HEK293 (cell line): ENCODE results near the gene SPAM1.

Experiments
- CTCF ChIA-PET: fragments of 350-600 bp; formaldehyde crosslinking; extraction: SDS; loops from one replicate; lab custom pipeline; 2021; ENCODE audit warnings: antibody characterized with exemption; lab: Yijun Ruan, JAX
- POLR2A ChIA-PET: fragments of 300-600 bp; formaldehyde crosslinking; extraction: SDS; loops from one replicate; lab custom pipeline; 2020; ENCODE audit warnings: antibody characterized with exemption, inconsistent platforms; lab: Yijun Ruan, JAX
- H3K27ac ChIP-seq: fragments of 200-500 bp; sonication (Bioruptor generic); 2 replicates; pipeline ENCODE4 v1.5.1; 2014; ENCODE audit warnings: low read depth, low read length, control low read depth, inconsistent platforms; ENCODE audit errors: extremely low read depth
- H3K36me3 ChIP-seq, 2 experiments: fragments of 200-500 bp in 1 of 2; sonication (Bioruptor generic) in 1 of 2; 1 replicate in 1 of 2; 2 replicates in 1 of 2; pipeline ENCODE4 v1.5.1; 2014 to 2017; ENCODE audit warnings: inconsistent platforms in 2 of 2, low read length in 2 of 2; ENCODE audit not compliant: control insufficient read depth in 2 of 2, insufficient read depth in 1 of 2
- H3K4me1 ChIP-seq: fragments of 200-500 bp; sonication (Bioruptor generic); 2 replicates; pipeline ENCODE4 v1.5.1; 2014; ENCODE audit warnings: mild to moderate bottlenecking, low read length, inconsistent platforms; ENCODE audit not compliant: control insufficient read depth, insufficient read depth
- H3K4me3 ChIP-seq: 2 replicates; pipeline ENCODE4 v1.5.1; 2011; ENCODE audit warnings: low read depth, mild to moderate bottlenecking, control low read depth, low read length, moderate library complexity
- H3K9me3 ChIP-seq: fragments of 200-500 bp; sonication (Bioruptor generic); 2 replicates; pipeline ENCODE4 v1.5.1; 2014; ENCODE audit warnings: low read depth, low read length, inconsistent platforms; ENCODE audit not compliant: control insufficient read depth, insufficient read depth
- EGR2 ChIP-seq: fragments of 450-650 bp; formaldehyde crosslinking; IDR thresholded peaks from 2 replicates; pipeline ENCODE4 v1.5.1; 2016; ENCODE audit warnings: low read depth, missing biosample characterization, missing genetic modification characterization
- GFI1B ChIP-seq: fragments of 450-650 bp; formaldehyde crosslinking; IDR thresholded peaks from 2 replicates; pipeline ENCODE4 v1.5.1; 2016; ENCODE audit warnings: missing biosample characterization, missing genetic modification characterization
- INSM2 ChIP-seq: fragments of 450-650 bp; formaldehyde crosslinking; IDR thresholded peaks from 2 replicates; pipeline ENCODE4 v1.5.1; 2016; ENCODE audit warnings: missing biosample characterization, missing genetic modification characterization
- KLF10 ChIP-seq: fragments of 450-650 bp; IDR thresholded peaks from 2 replicates; pipeline ENCODE4 v1.5.1; 2018; ENCODE audit warnings: missing biosample characterization, mild to moderate bottlenecking, missing genetic modification characterization
- OSR2 ChIP-seq: fragments of 450-650 bp; formaldehyde crosslinking; IDR thresholded peaks from 2 replicates; pipeline ENCODE4 v1.5.1; 2016; ENCODE audit warnings: missing biosample characterization, missing genetic modification characterization
- PRDM10 ChIP-seq: fragments of 450-650 bp; formaldehyde crosslinking; IDR thresholded peaks from 2 replicates; pipeline ENCODE4 v1.5.1; 2016; ENCODE audit warnings: missing biosample characterization, missing genetic modification characterization
- ZBTB10 ChIP-seq: fragments of 450-650 bp; formaldehyde crosslinking; IDR thresholded peaks from 2 replicates; pipeline ENCODE4 v1.5.1; 2016; ENCODE audit warnings: missing biosample characterization, missing genetic modification characterization
- ZBTB6 ChIP-seq: fragments of 450-650 bp; formaldehyde crosslinking; IDR thresholded peaks from 2 replicates; pipeline ENCODE4 v1.5.1; 2017; ENCODE audit warnings: missing biosample characterization, missing genetic modification characterization
- ZFHX2 ChIP-seq: fragments of 450-650 bp; formaldehyde crosslinking; conservative IDR thresholded peaks from 2 replicates; pipeline ENCODE4 v1.5.1; 2016; ENCODE audit warnings: missing biosample characterization, missing genetic modification characterization
- ZNF10 ChIP-seq: fragments of 450-650 bp; formaldehyde crosslinking; IDR thresholded peaks from 2 replicates; pipeline ENCODE4 v1.5.1; 2017; ENCODE audit warnings: missing biosample characterization, missing genetic modification characterization
- ZNF114 ChIP-seq: fragments of 450-650 bp; formaldehyde crosslinking; IDR thresholded peaks from 2 replicates; pipeline ENCODE4 v1.5.0; 2017; ENCODE audit warnings: missing biosample characterization, missing genetic modification characterization
- ZNF133 ChIP-seq: fragments of 450-650 bp; formaldehyde crosslinking; IDR thresholded peaks from 2 replicates; pipeline ENCODE4 v1.5.1; 2016; ENCODE audit warnings: missing biosample characterization, missing genetic modification characterization
- ZNF157 ChIP-seq: fragments of 450-650 bp; formaldehyde crosslinking; IDR thresholded peaks from 2 replicates; pipeline ENCODE4 v1.5.1; 2016; ENCODE audit warnings: missing biosample characterization, missing genetic modification characterization
- ZNF19 ChIP-seq: fragments of 450-650 bp; formaldehyde crosslinking; IDR thresholded peaks from 2 replicates; pipeline ENCODE4; 2016; ENCODE audit warnings: missing biosample characterization, missing genetic modification characterization, low read depth
- ZNF623 ChIP-seq: fragments of 450-650 bp; formaldehyde crosslinking; IDR thresholded peaks from 2 replicates; pipeline ENCODE4 v1.5.1; 2016; ENCODE audit warnings: missing biosample characterization, missing genetic modification characterization
- ZNF704 ChIP-seq: fragments of 450-650 bp; formaldehyde crosslinking; IDR thresholded peaks from 2 replicates; pipeline ENCODE4 v1.5.1; 2016; ENCODE audit warnings: missing biosample characterization, missing genetic modification characterization
- ZNF768 ChIP-seq: fragments of 450-650 bp; formaldehyde crosslinking; IDR thresholded peaks from 2 replicates; pipeline ENCODE4 v1.5.1; 2018; ENCODE audit warnings: missing biosample characterization, mild to moderate bottlenecking, missing genetic modification characterization

SPAM1 gene

GRCh38 chr7:123948136-123948535 lies 23.1 kb downstream of the SPAM1 start (continued):
- TF ChIP-seq ZBTB10: no peak
- TF ChIP-seq, all 188 proteins: peak for 0

- POLR2A ChIA-PET: no interaction called here
- CTCF ChIA-PET: no interaction called here
- no peak for TF ChIP-seq ZNF114 (tag by site-specific recombination)
- no peak for TF ChIP-seq GFI1B (tag by site-specific recombination)
- no peak for TF ChIP-seq ZNF623 (tag by site-specific recombination)
- TF ChIP-seq ZBTB6: no peak
- no peak for TF ChIP-seq ZNF768 (tag by site-specific recombination)
- TF ChIP-seq ZNF19 (tag by site-specific recombination): no peak
- TF ChIP-seq INSM2 (tag by site-specific recombination): no peak
- TF ChIP-seq OSR2: no peak
- TF ChIP-seq ZNF704 (tag by site-specific recombination): no peak
- no peak for TF ChIP-seq ZNF133
- TF ChIP-seq ZNF10 (tag by site-specific recombination): no peak
Measured at GRCh38 chr7:123958186-123958703, 33.2 kb downstream of the SPAM1 start.

GRCh38 chr7:123961771-123962170 lies 36.7 kb downstream of the SPAM1 start:
- ChIA-PET POLR2A (no interaction called here), CTCF (interaction anchor here (0.8 kb wide), 1 partner anchor 65 kb away, joined by 3 read pairs; no protein-coding TSS in a partner anchor)
- no peak overlapping the region for H3K27ac ChIP-seq
- H3K9me3 ChIP-seq: no peaks in the 10 kb centered on the region
- no peaks in the 10 kb centered on the region for H3K4me1 ChIP-seq
- no peak overlapping the region for H3K4me3 ChIP-seq
- TF ChIP-seq ZFHX2 (tag by site-specific recombination) (peak; percentile 79), GFI1B (tag by site-specific recombination) (0 out of 2 replicates have a peak, but pooled peaks have one; percentile 53), KLF10 (tag by site-specific recombination) (no peak), PRDM10 (tag by site-specific recombination) (peak; percentile 42; the same call in 1 of the 2 replicates), EGR2 (tag by site-specific recombination) (peak; percentile 88), ZNF157 (no peak)
- H3K36me3 ChIP-seq: no peaks in the 10 kb centered on the region

More at GRCh38 chr7:123958186-123958703, 33.2 kb downstream of the SPAM1 start:
- no peaks in the 10 kb centered on the region for H3K4me1 ChIP-seq
- no peak overlapping the region for H3K4me3 ChIP-seq
- H3K9me3 ChIP-seq: no peaks in the 10 kb centered on the region
- H3K36me3 ChIP-seq: no peaks in the 10 kb centered on the region
- no peak overlapping the region for H3K27ac ChIP-seq
